GM13976 (cell line): ENCODE results near the gene GRK6.

ENCODE experiments used
- DNase-seq: peaks from one replicate; pipeline ENCODE4 v3.0.0; 2012; ENCODE audit warnings: low spot score
- in situ Hi-C: fragments of 300-500 bp; cut with MboI; formaldehyde crosslinking; loops from one replicate; pipeline ENCODE4 v1.12.0; 2022; ENCODE audit warnings: low sequenced_read_pairs, mixed read lengths, inconsistent platforms; ENCODE audit not compliant: unreplicated experiment
- TF ChIP-seq, protein P1 (sequence below): IDR thresholded peaks from 2 replicates; pipeline ENCODE4 v1.5.1; 2012; ENCODE audit warnings: borderline replicate concordance, mild to moderate bottlenecking; ENCODE audit not compliant: insufficient read depth; ENCODE audit errors: extremely low read depth, missing control alignments, control extremely low read depth

Gene GRK6

DNA sequence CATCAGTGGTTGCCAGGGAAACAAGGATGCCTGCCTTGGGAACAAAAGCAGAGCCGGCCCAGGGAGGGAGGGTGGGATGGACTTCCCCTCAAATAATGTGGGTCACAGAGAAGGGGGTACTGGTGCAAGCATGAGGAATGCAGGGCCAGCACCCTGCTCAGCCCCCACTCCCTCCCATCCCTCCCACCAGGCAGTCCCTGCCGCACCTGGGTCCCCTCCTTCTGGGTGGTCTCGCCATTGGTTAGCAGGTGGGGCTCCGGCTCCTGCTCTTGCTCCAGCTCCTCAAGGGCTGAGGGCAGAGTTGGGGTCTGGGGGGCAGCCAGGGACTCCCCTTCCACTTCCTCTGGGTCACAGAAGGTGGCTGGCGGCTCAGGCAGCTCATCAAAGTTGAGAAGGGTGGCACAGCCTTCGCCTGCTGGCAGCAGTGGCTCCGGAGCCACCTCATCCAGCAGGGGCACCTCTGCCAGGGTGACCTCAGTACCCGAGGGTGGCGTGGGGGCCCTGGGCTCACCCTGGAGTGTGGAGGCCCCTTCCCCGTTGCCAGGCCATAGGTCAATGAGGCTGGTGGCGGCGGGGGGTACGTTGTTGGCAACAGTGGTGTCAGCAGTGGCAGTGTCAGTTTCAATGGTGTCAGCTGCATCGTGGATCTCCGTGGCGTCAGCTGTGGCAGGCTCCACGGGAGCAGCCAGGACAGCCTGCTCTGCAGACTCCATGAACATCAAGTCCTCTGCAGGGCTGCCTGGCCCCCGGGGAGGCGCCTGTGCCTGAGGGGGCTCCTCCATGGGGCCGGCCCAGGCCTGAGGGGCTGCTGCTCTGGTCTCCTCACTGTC, 31.6 kb downstream of the GRK6 start:
- in situ Hi-C loops, result loop anchor here (10.0 kb wide), 1 partner anchor 53 kb away; the partner anchor contains the start of genes F12 and PFN3
- DNase-seq, result no peak
- TF ChIP-seq, protein P1, sequence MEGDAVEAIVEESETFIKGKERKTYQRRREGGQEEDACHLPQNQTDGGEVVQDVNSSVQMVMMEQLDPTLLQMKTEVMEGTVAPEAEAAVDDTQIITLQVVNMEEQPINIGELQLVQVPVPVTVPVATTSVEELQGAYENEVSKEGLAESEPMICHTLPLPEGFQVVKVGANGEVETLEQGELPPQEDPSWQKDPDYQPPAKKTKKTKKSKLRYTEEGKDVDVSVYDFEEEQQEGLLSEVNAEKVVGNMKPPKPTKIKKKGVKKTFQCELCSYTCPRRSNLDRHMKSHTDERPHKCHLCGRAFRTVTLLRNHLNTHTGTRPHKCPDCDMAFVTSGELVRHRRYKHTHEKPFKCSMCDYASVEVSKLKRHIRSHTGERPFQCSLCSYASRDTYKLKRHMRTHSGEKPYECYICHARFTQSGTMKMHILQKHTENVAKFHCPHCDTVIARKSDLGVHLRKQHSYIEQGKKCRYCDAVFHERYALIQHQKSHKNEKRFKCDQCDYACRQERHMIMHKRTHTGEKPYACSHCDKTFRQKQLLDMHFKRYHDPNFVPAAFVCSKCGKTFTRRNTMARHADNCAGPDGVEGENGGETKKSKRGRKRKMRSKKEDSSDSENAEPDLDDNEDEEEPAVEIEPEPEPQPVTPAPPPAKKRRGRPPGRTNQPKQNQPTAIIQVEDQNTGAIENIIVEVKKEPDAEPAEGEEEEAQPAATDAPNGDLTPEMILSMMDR, result no peak

GRCh38 chr5:177458912-177459350, 32.5 kb downstream of the GRK6 start:
- in situ Hi-C loops, result loop anchor here (10.0 kb wide), 1 partner anchor 54 kb away; the partner anchor contains the start of genes F12 and PFN3
- TF ChIP-seq, protein P1, result no peak

DNA sequence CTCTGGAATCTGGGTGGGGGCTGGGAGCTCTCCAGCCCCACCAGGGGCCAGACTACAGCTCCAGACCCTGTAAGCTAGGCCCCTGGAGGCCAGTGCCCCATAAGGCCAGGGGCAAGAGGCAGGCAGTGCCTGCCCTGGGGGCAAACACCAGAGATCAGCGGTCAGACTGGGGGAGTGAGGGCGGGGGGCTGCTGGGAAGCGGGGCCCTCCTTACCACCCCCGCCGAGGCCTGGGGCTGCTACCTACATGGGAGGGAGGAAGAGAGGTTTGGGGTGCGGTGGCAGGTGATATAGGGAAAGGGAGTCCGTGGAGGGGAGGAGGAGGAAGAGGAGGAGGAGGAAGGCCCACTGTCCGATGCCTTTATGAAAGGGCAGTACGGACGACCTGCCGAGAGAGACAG, 32.9 kb downstream of the GRK6 start:
- DNase-seq, result no peak
- TF ChIP-seq, protein P1, result no peak
- in situ Hi-C loops, result loop anchor here (10.0 kb wide), 1 partner anchor 55 kb away; the partner anchor contains the start of genes F12 and PFN3

More at GRCh38 chr5:177458912-177459350, 32.5 kb downstream of the GRK6 start:
- no peak for DNase-seq

GRCh38 chr5:177459819-177460628, 33.5 kb downstream of the GRK6 start:
- DNase-seq, result no peak
- in situ Hi-C loops, result loop anchor here (10.0 kb wide), 1 partner anchor 55 kb away; the partner anchor contains the start of genes F12 and PFN3
- TF ChIP-seq, protein P1, result no peak

GRCh38 chr5:177462021-177462670, 35.7 kb downstream of the GRK6 start:
- DNase-seq, result no peak
- TF ChIP-seq, protein P1, result no peak
- in situ Hi-C loops, result no loop called here

- in situ Hi-C loops, result no loop called here
- TF ChIP-seq, protein P1, result no peak
- no peak for DNase-seq
Observed at GRCh38 chr5:177465044-177465443, 38.6 kb downstream of the GRK6 start.
